OCI-LY1 (cell line): ENCODE measurements around the gene TRIP10.

Source experiments
- H2AFZ ChIP-seq: fragments of 200-600 bp; sonication (generic), shearing (Covaris generic); 2 replicates; pipeline ENCODE4 v1.6.0; 2014; ENCODE audit warnings: antibody characterized with exemption, mild to moderate bottlenecking, low read length
- H3F3A ChIP-seq: fragments of 200-600 bp; sonication (generic), shearing (Covaris generic); 2 replicates; pipeline ENCODE4 v1.6.0; 2014; ENCODE audit warnings: mild to moderate bottlenecking, antibody characterized with exemption, low read length, moderate library complexity; ENCODE audit not compliant: insufficient read depth
- H3K27ac ChIP-seq: fragments of 200-600 bp; sonication (generic); 2 replicates; pipeline ENCODE4 v1.5.1; 2014; ENCODE audit warnings: low read length, mixed run types, mild to moderate bottlenecking, low read depth; ENCODE audit not compliant: poor library complexity, severe bottlenecking
- H3K27me3 ChIP-seq: fragments of 200-600 bp; sonication (generic); 2 replicates; pipeline ENCODE4 v1.6.0; 2014; ENCODE audit warnings: antibody characterized with exemption, mild to moderate bottlenecking, low read length, moderate library complexity; ENCODE audit not compliant: insufficient read depth
- H3K36me3 ChIP-seq: fragments of 200-600 bp; sonication (generic); 2 replicates; pipeline ENCODE4 v1.6.1; 2014; ENCODE audit warnings: mild to moderate bottlenecking, antibody characterized with exemption, low read length, moderate library complexity, mixed read lengths; ENCODE audit not compliant: insufficient read depth
- H3K4me1 ChIP-seq: fragments of 200-600 bp; sonication (generic); 2 replicates; pipeline ENCODE4 v1.5.1; 2014; ENCODE audit warnings: mild to moderate bottlenecking, low read length, moderate library complexity; ENCODE audit not compliant: insufficient read depth, severe bottlenecking
- H3K4me2 ChIP-seq: fragments of 200-600 bp; sonication (generic), shearing (Covaris generic); 2 replicates; pipeline ENCODE4 v1.6.1; 2014; ENCODE audit warnings: low read length
- H3K4me3 ChIP-seq: fragments of 200-600 bp; sonication (generic); 2 replicates; pipeline ENCODE4 v1.5.1; 2014; ENCODE audit warnings: low read length, low read depth, mild to moderate bottlenecking, mixed read lengths; ENCODE audit not compliant: poor library complexity, severe bottlenecking
- H3K79me2 ChIP-seq: fragments of 200-600 bp; shearing (Covaris generic); 2 replicates; pipeline ENCODE4 v1.6.1; 2016; ENCODE audit warnings: mixed run types, low read length, mixed read lengths; ENCODE audit not compliant: insufficient read depth
- H3K9ac ChIP-seq: fragments of 200-600 bp; sonication (generic), shearing (Covaris generic); 2 replicates; pipeline ENCODE4 v1.6.1; 2014; ENCODE audit warnings: mild to moderate bottlenecking, low read length, mixed read lengths
- H3K9me2 ChIP-seq: fragments of 200-600 bp; sonication (generic), shearing (Covaris generic); 2 replicates; pipeline ENCODE4 v1.6.1; 2014; ENCODE audit warnings: low read depth, mild to moderate bottlenecking, low read length, mixed read lengths
- H3K9me3 ChIP-seq: fragments of 200-600 bp; shearing (Covaris generic); 2 replicates; pipeline ENCODE4 v1.6.1; 2014; ENCODE audit warnings: low read length, mixed read lengths
- H4K20me1 ChIP-seq: fragments of 200-600 bp; sonication (generic), shearing (Covaris generic); 2 replicates; pipeline ENCODE4 v1.6.0; 2016; ENCODE audit warnings: mild to moderate bottlenecking, low read length; ENCODE audit not compliant: insufficient read depth
- EZH2 ChIP-seq: fragments of 200-600 bp; sonication (generic), shearing (Covaris generic); IDR thresholded peaks from 2 replicates; pipeline ENCODE4 v1.8.0; 2017; ENCODE audit warnings: borderline replicate concordance, mixed run types, mild to moderate bottlenecking, antibody characterized with exemption, low read length, moderate library complexity, mixed read lengths
- TF ChIP-seq, protein P1 (sequence below): fragments of 200-600 bp; sonication (generic), shearing (Covaris generic); IDR thresholded peaks from 2 replicates; pipeline ENCODE4 v1.5.1; 2017; ENCODE audit warnings: mild to moderate bottlenecking, antibody characterized with exemption, low read length, moderate library complexity, mixed read lengths

TRIP10 gene

GRCh38 chr19:6772028-6772865 is 32.8 kb downstream of the TRIP10 start, which contains the start of gene VAV1:
Gene VAV1, plus strand, starts transcription at chr19:6772708. Its CDS starts 100 bp downstream, at chr19:6772808.
- H3K4me3 ChIP-seq = peak within 1 kb of the TSS; percentile 98
- H3F3A ChIP-seq = 0 out of 2 replicates have a peak, but pooled peaks cover 4% of the 10 kb centered on the region

GRCh38 chr19:6772866-6773322 is 33.4 kb downstream of the TRIP10 start:
- H3K27me3 ChIP-seq = no peaks in the 10 kb centered on the region
- no peaks in the 10 kb centered on the region for H3K9me2 ChIP-seq
- 0 out of 2 replicates have a peak, but pooled peaks cover 4% of the 10 kb centered on the region for H3F3A ChIP-seq
- TF ChIP-seq EZH2 = no peak
- TF ChIP-seq, protein P1, sequence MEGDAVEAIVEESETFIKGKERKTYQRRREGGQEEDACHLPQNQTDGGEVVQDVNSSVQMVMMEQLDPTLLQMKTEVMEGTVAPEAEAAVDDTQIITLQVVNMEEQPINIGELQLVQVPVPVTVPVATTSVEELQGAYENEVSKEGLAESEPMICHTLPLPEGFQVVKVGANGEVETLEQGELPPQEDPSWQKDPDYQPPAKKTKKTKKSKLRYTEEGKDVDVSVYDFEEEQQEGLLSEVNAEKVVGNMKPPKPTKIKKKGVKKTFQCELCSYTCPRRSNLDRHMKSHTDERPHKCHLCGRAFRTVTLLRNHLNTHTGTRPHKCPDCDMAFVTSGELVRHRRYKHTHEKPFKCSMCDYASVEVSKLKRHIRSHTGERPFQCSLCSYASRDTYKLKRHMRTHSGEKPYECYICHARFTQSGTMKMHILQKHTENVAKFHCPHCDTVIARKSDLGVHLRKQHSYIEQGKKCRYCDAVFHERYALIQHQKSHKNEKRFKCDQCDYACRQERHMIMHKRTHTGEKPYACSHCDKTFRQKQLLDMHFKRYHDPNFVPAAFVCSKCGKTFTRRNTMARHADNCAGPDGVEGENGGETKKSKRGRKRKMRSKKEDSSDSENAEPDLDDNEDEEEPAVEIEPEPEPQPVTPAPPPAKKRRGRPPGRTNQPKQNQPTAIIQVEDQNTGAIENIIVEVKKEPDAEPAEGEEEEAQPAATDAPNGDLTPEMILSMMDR = no peak
- H3K79me2 ChIP-seq = peaks cover 41% of the 10 kb centered on the region
- H4K20me1 ChIP-seq = no peaks in the 10 kb centered on the region
- H3K9ac ChIP-seq = peak overlapping the region; percentile 99
- H3K4me2 ChIP-seq = peak overlapping the region; percentile 84
- peak overlapping the region; percentile 98 for H3K4me3 ChIP-seq
- no peak overlapping the region for H2AFZ ChIP-seq
- no peaks in the 10 kb centered on the region for H3K9me3 ChIP-seq
- peaks cover 25% of the 10 kb centered on the region for H3K4me1 ChIP-seq
- peak overlapping the region; percentile 95 for H3K27ac ChIP-seq
- H3K36me3 ChIP-seq = peaks cover 25% of the 10 kb centered on the region

More at GRCh38 chr19:6772028-6772865, 32.8 kb downstream of the TRIP10 start, which contains the start of gene VAV1:
- no peaks in the 10 kb centered on the region for H4K20me1 ChIP-seq
- no peak for TF ChIP-seq EZH2
- TF ChIP-seq, protein P1 = peak; percentile 52; the same call in 1 of the 2 replicates
- H3K4me2 ChIP-seq = peak within 1 kb of the TSS; percentile 84
- H3K9me2 ChIP-seq = no peaks in the 10 kb centered on the region
- H3K9me3 ChIP-seq = no peaks in the 10 kb centered on the region
- H3K4me1 ChIP-seq = peaks cover 28% of the 10 kb centered on the region
- H3K79me2 ChIP-seq = peaks cover 34% of the 10 kb centered on the region
- peak within 1 kb of the TSS; percentile 95 for H3K27ac ChIP-seq
- peak within 1 kb of the TSS; percentile 99 for H3K9ac ChIP-seq
- H2AFZ ChIP-seq = no peak within 1 kb of the TSS
- H3K27me3 ChIP-seq = no peaks in the 10 kb centered on the region
- H3K36me3 ChIP-seq = peaks cover 19% of the 10 kb centered on the region

- Histone ChIP-seq H4K20me1 (no peaks in the 10 kb centered on the region), H3K79me2 (peaks cover 46% of the 10 kb centered on the region), H3K27ac (peak overlapping the region; percentile 95), H3K9ac (peak overlapping the region; percentile 99), H3K4me1 (peaks cover 25% of the 10 kb centered on the region), H3K4me2 (peak overlapping the region; percentile 84), H3K9me3 (no peaks in the 10 kb centered on the region), H3K36me3 (peaks cover 30% of the 10 kb centered on the region), H3K4me3 (peak overlapping the region; percentile 98), H3K9me2 (no peaks in the 10 kb centered on the region), H3K27me3 (no peaks in the 10 kb centered on the region), H3F3A (0 out of 2 replicates have a peak, but pooled peaks cover 2% of the 10 kb centered on the region), H2AFZ (no peak overlapping the region)
- TF ChIP-seq, protein P1 = no peak
- TF ChIP-seq EZH2 = no peak
These were observed 33.9 kb downstream of the TRIP10 start for GRCh38 chr19:6773323-6773931.
